HG03175 (cell line): ENCODE data around the gene INF2.
"Not testable (repeated sequence)": the region's sequence is repeated elsewhere in the genome, so short reads cannot be mapped to it uniquely, and the experiment has no call there.

Experiments
- ATAC-seq: cut with Tn5 transposase; IDR thresholded peaks from one replicate; pipeline ENCODE4 v1.9.1; 2021; ENCODE audit warnings: mild to moderate bottlenecking, moderate library complexity; ENCODE audit not compliant: unreplicated experiment

Gene INF2

DNA sequence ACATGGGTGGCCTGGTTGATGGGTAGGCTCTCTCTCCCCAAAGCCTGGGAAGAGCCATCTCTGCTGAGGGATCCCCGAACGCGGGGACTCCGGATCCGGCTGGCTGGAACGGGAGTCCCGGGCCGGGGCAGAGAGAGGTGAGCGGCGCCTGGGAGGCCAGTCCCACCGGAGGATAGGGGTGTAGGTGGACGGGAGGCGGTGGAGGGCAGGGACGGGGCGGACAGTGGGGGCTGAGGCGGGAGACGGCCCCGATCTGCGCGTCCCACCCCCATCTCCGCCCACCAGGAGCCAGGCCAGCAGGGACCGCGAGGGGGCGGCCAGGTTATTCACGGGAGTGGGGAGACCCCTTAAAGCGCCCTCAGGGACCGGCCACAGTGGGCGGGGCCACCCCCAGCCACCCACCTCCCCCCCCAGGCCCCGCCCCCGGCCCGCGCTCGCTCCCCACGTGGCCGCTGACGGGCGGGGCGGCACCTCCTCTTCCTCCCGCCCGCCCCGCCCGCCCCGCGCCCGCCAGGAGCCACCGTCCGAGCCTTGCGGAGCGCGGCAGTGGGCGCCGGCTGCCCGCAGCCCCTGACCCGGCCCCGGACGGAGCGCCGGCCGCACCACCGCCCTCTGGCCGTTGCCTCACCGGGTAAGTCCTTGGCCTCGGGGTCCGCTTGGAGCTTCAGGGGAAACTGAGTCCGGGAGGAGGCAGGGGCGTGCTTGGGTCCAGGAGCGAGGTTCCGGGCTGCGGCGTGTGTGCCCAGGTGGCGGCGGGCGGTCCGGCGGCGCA is at the start of gene INF2:
TSS of gene INF2 (plus strand) at position 510 of the 772 bp plus-strand sequence. CDS start 11,748 bp downstream, outside the sequence.
- peak; percentile 53 for ATAC-seq

DNA sequence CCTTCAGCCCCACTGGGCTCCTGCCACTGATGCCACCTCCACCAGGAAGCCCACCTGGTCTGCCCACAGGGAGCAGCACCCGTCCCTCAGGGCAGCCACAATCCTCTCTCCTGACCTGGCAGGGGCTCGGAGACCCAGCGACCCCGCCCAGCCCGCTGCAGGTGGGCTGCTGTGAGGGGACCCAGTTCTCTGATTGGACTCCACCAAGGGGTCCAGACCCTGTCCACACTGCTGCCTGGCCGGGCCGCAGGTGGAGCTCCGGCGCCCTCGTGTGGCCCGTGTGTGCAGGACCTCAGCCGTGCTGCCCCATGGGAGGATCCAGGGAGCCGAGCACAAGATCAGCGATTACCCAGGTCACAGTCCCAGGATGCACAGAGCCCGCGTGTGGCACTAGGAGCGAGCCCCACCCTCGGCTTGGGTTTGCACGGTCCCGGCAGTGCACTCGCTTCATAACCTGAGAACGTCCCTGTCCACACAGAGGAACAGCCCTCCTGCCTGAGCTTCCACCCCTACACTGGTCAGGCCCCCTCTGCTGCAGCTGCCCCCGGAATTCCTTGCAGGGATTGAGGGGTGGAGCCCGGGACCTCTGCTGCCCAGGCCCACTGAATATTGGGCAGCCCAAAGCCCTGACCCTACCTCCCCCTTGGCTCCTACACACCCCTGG is 49.4 kb upstream of the INF2 start:
- ATAC-seq, result peak; percentile 52

DNA sequence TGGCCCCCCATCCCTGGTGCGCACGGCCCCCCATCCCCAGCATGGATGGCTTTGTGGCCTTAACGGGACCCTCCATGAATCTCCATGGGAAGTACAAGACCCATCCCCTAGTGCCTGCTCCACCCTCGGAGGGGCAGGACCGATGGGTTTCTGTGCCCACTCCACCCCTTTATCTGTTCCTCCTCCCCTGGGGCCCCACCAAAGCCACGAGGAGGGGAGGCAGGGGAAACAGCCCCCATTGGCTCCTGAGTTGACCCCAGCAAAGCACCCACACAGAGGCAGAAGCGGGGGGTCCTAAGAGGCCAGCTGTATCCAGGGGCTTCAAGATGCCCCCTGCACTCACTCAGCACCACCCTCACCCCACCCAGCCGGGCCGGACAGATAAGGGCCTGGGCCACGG is 48.7 kb upstream of the INF2 start:
- no peak for ATAC-seq

DNA sequence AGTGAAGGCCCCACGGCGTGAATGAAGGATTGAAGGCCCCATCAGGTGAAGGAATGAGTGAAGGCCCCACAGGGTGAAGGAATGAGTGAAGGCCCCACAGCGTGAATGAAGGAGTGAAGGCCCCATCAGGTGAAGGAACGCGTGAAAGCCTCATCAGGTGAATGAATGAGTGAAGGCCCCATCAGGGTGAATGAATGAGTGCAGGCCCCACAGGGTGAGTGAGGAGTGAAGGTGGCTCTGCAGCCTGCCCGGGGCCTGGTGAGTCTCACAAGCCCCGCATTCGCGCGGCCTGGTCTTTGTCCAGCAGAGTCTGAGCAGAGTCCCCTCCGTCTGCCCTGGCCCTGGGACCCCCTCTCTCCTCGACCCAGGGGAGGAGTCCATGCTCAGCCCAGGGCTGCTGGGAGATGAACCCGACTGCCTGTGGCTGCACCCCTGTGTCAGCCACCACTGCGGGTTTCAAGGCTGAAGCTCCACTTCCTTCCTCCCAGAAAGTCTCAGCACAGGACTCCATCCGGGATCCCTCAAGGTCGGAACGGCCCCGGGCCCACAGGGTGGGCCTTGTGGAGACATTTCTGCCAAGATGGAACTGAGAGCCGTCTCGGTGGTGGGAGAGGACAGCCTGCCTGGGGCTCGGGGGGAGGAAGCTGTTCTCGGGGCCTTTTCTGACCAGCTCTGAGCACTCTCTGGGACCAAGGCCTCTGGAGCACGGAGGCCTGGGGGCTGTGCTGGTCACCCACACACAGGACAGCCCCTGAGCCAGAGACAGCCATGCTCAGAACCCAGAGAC is 47.5 kb upstream of the INF2 start:
- ATAC-seq, result no peak

DNA sequence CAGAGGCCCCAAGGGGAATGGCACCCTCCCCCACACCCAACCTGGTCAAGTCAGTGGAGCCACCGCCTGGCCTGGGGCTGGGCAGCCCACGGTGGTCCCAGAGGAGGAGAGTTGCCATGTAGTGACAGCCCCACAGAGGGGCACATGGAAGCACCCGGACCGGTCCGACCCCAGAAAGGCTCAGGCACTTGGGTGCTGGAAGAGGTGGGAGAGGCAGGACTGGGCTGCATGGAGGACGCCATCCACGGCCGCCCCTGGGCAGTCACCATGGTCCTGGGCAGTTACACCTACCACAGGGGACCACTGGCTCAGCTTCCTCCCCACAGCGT is 46.9 kb upstream of the INF2 start:
- no peak for ATAC-seq

DNA sequence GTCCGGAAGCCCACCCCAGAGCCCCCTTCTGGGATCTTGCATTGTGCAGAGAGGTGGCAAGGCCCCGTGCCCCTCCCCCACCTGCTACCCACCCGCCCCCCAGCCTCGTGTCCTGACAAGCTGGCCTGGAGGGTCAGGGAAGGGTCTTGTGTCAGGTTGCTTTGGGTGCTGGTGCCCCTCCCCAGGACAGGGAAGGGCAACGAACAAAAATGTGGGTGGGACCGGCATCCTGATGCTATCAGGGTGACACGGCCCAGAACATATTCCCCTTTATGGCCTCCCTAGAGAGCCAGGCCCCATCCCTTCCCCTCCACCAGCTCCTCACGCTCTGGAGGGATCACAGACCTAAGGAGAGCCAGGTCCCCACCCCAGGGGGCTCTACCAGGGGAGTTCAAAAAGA is 46.1 kb upstream of the INF2 start:
- no peak for ATAC-seq

DNA sequence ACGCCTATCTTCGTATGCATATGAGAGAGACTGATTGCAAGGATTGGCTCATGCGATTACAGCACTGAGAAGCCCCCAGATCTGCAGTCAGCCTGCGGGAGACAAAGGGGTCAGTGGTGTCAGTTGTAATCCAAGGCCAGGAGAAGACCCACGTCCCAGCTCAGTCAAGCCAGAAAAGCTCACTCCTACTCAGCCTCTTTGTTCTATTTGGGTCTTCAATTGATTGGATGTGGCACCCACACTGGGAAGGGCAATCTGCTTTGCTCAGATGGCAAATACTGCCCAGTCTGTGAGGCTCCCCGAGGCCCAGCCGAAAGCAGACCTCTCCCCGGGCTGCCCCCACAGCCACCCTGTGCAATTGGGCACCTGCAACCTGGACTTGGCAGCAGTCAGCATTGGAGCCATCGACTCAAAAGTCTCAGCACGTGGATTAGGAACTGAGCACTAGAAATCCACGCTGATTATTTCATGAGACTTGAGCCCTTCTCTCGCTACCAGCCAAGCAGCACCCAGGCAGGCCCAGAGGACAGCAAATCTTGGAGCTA is 45.3 kb upstream of the INF2 start:
- ATAC-seq, result no peak

DNA sequence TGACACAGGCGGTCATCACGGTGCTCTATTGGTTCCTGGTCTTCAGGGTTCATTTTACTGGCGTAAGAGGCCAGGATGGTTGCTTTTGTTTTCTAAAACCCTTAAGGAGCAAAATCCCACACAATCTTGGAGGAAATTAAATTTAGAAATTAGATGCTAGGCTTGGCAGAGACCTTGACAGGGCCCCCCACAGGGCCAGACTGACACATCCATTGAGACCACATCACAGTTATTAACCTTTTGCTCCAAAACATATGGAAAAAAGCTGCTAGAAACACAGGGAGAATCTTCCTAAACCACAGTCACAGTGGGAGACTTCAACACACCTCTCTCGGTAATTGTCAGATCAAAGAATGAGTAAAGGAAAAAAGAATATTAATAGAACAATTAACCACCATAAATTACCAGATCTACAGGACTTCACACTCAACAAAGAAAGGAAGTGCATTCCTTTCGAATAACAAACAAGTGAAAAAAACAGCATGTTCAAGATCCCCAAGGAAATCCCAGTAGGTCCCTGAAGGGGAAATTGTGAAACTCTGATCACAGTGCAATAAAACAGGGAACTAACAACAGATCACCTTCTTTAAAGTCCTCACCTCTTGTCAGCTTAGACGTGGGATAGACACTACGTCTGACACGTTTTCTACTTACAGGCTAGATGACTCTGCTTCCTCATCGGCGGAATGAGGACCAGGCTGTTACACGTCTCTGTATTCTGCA is 44.6 kb upstream of the INF2 start:
- ATAC-seq, result no peak

DNA sequence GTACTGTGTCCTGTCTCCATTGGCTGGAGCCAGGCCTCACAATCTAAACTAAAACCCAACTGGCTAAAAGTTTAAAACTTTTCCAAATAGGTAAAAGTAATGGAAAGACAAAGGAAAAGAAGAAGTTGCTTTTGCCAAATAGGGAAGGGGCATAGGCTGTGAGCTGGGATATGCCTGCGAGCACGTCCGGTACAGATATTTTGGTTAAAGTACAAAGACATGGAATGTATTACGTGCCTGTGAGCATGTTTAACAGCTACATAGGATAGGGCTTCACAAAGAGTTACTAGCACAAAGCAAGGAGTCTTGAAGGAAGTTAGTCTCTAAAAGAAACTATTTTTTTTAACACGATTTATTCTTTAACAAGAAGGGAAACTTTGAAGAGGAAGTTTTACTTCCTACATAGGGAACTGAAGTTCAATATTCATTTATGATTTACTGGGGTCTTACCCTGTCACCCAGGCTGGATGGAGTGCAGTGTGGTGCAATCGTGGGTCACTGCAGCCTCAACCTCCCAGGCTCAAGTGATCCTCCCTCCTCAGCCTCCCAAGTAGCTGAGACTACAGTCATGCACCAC is 41.9 kb upstream of the INF2 start:
- no peak for ATAC-seq

DNA sequence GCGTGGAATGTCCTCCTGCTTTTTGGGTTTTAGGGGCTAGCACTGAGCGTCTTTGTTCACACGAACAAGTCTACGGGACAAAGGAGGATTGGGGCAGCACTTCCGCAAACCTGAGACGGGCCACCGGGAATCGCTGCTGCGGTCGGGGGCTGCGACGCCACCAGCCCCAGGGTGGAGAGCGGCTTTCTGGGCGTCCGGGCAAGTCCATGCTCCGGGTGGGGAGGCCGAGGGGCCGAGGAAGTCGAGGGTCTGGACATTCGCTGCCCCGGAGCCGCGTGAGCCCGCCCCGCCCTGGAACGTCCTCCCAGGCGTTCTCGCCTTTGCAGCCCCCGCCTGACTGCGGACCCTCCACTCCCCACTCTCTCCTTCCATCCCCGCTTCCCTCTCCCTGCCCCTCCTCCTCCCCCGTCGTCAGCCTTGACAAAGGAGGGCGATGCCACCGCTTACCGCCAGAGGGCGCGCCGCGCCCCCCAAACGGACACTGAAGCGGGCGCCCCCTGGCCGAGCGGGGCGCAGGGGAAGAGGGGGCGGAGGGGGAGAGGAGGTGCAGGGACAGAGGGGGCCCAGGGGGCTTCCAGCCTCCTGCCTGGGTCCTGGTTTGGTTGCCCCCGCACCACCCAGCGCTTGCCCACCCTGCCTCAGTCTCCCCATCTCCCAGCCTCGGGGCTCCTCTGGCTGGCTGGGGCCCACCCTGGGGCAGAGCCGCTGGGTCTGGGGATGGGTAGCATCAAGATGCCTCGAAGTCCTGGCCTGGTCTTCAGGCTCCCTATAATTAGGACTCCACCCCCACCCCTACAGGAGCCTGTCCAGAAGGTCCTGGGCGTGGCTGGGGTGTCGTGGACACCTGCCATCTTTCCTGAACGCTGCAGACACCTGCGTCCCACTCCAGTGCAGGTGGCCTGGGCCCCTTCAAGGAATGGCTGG is 39.1 kb upstream of the INF2 start:
- ATAC-seq, result peak; percentile 80

DNA sequence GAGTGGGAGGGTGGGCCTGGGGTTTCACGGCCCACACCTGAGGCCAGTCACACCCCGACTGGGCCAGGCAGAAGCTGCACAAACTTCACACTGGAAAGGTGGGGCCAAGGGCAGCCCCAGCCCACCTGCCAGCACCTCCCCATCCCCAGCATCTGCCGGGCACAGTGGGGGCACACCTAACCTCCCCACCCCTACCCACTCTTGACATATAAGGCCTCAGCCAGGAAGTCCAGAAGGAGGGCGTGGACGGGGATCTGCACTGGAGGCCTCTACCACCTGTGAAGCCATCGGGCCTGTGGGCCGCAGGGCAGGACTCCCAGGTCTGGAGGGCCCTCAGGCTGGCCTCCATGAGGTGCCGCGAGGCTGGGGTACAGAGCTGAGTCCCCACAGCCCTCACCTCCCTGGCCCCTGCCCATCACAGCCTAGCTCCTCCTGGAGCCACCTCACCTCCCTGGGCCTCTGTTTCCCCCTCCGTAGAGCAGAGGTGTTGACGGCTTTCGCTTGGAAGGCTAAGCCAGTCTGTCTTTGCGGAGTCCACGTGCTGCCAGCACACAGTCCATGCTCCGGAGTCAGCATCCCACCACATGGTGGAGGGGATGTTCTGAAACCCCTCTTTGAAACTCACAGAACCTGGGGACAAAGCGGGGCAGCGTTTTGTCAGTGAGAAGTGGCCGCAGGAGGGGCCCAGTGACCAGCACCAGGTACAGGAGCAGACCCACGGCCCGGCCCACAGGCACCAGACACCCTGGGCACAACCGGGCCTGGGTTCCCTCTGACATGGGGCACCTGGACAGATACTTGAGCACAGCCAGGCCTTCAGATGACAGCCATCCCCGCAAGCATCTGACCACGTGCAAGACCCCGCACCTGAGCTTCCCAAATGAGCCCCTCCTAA is 38.2 kb upstream of the INF2 start:
- ATAC-seq, result no peak

DNA sequence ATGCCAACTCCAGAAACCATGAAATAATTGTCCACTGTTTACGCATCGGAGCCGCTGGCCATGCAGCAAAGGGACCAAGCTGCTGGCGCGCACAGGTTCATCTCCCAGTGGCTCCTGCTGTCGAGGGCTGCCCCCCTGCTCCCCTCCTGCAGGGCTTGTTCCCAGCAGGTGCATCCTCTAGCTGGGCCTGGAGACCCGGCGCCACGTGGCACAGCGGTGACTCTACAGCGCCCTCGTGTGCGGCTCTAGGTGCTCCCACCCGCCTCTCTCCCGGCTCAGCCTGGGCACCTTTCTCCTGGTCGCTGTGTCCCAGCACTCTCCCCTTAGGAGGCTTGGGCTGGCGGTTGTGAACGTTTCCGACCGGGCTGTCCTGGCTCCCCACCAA is 37.5 kb upstream of the INF2 start:
- ATAC-seq, result no peak

DNA sequence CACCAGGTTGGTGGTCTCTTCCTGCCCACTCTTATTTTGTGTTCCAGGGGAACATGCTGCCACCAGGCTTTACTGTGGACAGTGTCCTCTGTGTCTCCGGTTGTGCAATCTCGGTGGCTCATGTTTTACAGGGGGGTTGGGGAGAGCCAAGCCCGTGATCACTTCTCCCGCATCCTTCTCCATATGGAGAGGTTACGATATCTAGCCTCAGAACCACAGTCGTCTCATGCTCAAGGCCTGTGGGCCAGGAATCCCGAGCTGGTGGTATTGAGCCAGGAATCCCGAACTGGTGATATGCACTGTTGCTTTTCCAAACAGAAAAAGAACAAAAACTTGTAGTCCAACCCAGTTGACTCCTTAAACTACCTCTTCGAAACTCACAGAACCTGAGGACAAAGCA is 37.0 kb upstream of the INF2 start:
- ATAC-seq, result no peak

DNA sequence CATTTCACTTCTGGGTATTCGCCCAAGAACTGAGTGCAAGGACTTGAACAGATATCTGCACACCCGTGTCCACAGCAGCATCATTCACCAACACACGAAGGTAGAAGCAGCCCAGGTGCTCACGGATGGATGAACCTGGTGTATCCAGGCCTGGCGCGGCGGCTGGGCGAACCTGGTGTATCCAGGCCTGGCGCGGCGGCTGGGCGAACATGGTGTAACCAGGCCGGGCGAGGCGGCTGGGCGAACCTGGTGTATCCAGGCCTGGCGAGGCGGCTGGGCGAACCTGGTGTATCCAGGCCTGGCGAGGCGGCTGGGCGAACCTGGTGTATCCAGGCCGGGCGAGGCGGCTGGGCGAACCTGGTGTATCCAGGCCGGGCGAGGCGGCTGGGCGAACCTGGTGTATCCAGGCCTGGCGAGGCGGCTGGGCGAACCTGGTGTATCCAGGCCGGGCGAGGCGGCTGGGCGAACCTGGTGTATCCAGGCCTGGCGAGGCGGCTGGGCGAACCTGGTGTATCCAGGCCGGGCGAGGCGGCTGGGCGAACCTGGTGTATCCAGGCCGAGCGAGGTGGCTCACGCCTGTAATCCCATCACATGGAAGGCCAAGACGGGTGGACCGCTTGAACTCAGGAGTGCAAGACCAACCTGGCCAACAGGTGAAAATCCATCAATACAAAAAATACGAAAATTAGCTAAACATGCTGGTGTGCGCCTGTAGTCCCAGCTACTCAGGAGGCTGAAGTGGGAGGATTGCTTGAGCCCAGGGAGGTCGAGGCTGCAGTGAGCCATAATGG is 36.1 kb upstream of the INF2 start:
- ATAC-seq, result not testable (repeated sequence)

DNA sequence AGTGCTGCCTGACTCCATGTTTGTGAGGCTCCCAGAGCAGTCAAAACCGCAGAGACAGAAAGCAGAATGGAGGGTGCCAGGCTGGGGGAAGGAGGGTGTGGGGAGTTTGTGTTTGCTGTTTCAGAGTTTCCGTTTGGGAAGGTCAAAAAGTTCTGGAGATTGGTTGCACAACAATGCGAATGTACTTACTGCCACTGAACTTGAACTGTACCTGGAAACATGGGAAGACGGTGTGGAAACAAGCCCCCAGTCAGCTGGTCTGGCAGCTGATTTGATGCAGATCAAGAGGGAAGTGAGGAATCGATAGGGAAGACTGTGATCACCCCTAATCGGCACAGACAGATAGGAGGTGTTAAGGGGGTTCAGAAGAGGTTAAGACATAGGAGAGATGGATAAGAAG is 35.3 kb upstream of the INF2 start:
- ATAC-seq, result no peak

DNA sequence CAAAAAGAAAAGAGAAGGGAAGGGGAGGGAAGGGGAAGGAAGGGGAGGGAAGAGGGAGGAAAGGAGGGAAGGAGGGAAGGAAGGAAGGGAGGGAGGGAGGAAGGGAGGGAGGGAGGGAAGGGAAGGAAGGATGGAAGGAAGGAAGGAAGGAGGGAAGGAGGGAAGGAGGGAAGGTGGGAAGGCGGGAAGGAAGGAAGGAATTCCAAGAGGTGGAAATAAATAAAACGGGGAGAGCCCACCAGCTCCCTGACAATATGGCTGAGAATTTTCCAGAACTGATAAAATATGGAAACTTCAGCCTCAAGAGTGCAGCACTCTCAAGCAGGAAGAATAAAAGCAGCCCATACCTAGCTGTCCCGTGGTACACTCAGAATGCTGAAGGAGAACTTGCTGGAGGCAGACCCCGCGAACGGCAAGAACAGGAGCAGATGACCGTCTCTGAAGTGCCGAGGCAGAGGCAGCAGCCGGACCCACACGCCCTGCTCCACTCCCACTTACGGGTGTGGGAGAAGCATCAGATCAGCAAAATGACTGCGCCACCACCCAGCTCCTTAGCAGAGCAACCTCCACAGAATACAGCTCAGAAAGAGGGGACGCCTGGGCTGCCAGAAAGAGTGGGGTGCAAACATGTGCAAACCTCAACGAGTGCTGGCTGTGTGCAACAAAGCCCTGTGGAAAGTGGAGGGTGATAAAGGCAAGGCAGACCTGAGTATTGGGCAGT is 34.1 kb upstream of the INF2 start:
- no peak for ATAC-seq

DNA sequence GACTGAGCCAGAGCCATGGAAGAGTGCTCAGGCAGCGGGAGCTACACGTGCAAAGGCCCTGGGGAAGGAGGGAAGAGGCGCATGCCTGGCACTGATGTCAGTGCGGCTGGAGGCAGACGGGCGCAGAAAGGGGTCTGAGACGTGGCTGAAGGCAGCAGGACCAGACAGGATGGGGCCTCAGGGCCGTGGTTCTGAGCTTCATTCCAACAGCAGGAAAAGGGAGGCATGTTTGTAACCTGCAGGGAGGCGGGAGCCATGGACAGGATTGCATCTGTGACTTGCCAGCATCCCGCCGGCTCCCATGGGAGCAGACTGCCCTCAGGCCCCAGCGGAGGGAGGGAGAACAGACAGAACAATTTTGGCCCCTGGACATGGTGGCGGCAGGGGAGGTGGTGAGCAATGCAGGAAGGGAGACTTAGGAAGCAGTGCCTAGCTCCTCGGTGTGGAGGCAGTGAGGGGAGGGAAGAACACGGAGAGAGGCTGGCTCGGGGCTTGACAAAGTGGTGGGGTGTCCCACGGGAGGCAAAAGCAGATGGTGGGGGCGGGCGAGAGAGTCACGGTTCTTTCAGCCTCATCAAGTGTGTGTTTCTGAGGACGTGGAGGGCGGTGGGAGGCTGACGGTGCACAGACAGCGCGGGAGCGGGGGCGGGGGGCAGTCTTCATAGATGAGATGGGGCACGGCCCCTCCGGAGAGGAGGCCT is 33.3 kb upstream of the INF2 start:
- no peak for ATAC-seq
